ENCODE measurements around the gene ENO2. TPM values are rescaled to one million over a fixed set of nuclear protein-coding genes. Genes with fewer than 3 reads are reported as not detected.

Gene ENO2
- total and polyA plus RNA-seq, 4 donors, result 1.1 to 3.1 (median 1.4) TPM

GRCh38 chr12:6955108-6956020 lies 41.0 kb downstream of the ENO2 start:
- H3K36me3 ChIP-seq (ENCODE audit: control insufficient read depth in 4 of 4, insufficient read depth in 3 of 4, low read depth in 1 of 4, low read length in 3 of 4), result peaks cover 0 to 3% (median 2%) of the 10 kb centered on the region in 4 donors
- WGBS, result 92% methylated on average over 22 of the region's 22 CpGs
- H3K4me1 ChIP-seq (ENCODE audit: control insufficient read depth in 4 of 4, insufficient read depth in 4 of 4, low read length in 3 of 4), result peaks cover 0 to 10% (median 1%) of the 10 kb centered on the region in 4 donors
- TF ChIP-seq NR2F2 (IDR thresholded peaks at IDR 0.05), result no peak
- no peak for TF ChIP-seq GABPA (IDR thresholded peaks at IDR 0.05 in 1 of 2, conservative IDR thresholded peaks at IDR 0.05 in 1 of 2)
- TF ChIP-seq ZBTB33 (IDR thresholded peaks at IDR 0.05), result no peak
- TF ChIP-seq FOXA1 (IDR thresholded peaks at IDR 0.05), result no peak
- no peak for TF ChIP-seq JUND (IDR thresholded peaks at IDR 0.05)
- no peak for TF ChIP-seq RAD21 (IDR thresholded peaks at IDR 0.05)
- no peak for TF ChIP-seq HNF4A (conservative IDR thresholded peaks at IDR 0.05)
- no peak for TF ChIP-seq FOXA2 (IDR thresholded peaks at IDR 0.05)
- TF ChIP-seq RXRA (IDR thresholded peaks at IDR 0.05), result no peak
- no peak for TF ChIP-seq MAX (IDR thresholded peaks at IDR 0.05)
- no peak for TF ChIP-seq SP1 (IDR thresholded peaks at IDR 0.05)
- TF ChIP-seq CTCF (IDR thresholded peaks at IDR 0.05; ENCODE audit: low read depth, low read length, missing input control), result no peak
- no peak for TF ChIP-seq YY1 (IDR thresholded peaks at IDR 0.05)
- no peak for TF ChIP-seq HNF4G (IDR thresholded peaks at IDR 0.05)
- TF ChIP-seq TAF1 (conservative IDR thresholded peaks at IDR 0.05), result no peak
- TF ChIP-seq ATF3 (IDR thresholded peaks at IDR 0.05), result no peak
- no peak for TF ChIP-seq REST (IDR thresholded peaks at IDR 0.05)
- no peak for TF ChIP-seq EGR1 (IDR thresholded peaks at IDR 0.05; ENCODE audit: low read depth in 2 of 2)
- no peak overlapping the region for H3K4me3 ChIP-seq (ENCODE audit: low read depth in 1 of 3, low read length in 3 of 3)
- H3K9me3 ChIP-seq (ENCODE audit: control insufficient read depth in 4 of 4, low read length in 3 of 4), result no peaks in the 10 kb centered on the region
- no peaks in the 10 kb centered on the region for H3K27me3 ChIP-seq (ENCODE audit: control insufficient read depth in 4 of 4, insufficient read depth in 4 of 4, low read length in 3 of 4)
- H3K9ac ChIP-seq (ENCODE audit: low read depth in 1 of 2, low read length in 2 of 2), result no peak overlapping the region
- H3K27ac ChIP-seq (ENCODE audit: low read depth in 1 of 2, low read length in 2 of 2), result no peak overlapping the region
- DNase-seq (ENCODE audit: low spot score), result no peak
